HCT116 (cell line): Measurements from ENCODE around the gene MAP3K20. TPM values are rescaled to one million over a fixed set of nuclear protein-coding genes. Genes with fewer than 3 reads are reported as not detected.

Experiments
- ATAC-seq: fragments of 200-7000 bp; cut with Tn5 transposase; 2 replicates; pipeline ENCODE4 v1.9.1; 2020; ENCODE audit warnings: mild to moderate bottlenecking, moderate library complexity
- BruUV-seq: library from RNA; stranded (reverse); fragments of 400-500 nt; replicated peaks from 2 replicates; lab custom pipeline; 2021; lab: Mats Ljungman, UMichigan
- CTCF ChIA-PET: fragments of 300-600 bp; sonication (Branson Sonifier 250); formaldehyde crosslinking; loops from one replicate; lab custom pipeline; 2021; ENCODE audit warnings: antibody characterized with exemption; lab: Charles Lee
- POLR2A ChIA-PET: fragments of 300-600, 350-600 bp; sonication (Branson Sonifier 250); formaldehyde crosslinking; loops from one replicate; lab custom pipeline; 2021; ENCODE audit warnings: antibody characterized with exemption; lab: Charles Lee
- RAD21 ChIA-PET, 2 experiments: fragments of 300-600 bp; sonication (Branson Sonifier 250); formaldehyde crosslinking; loops; one replicate each; lab custom pipeline; 2023; ENCODE audit warnings: low total read pairs in 2 of 2; ENCODE audit not compliant: uncharacterized antibody in 2 of 2, unreplicated experiment in 2 of 2, low non-redundant PET in 1 of 2; lab: Charles Lee
- DNase-seq: peaks from one replicate; pipeline ENCODE4 v3.0.0-alpha.2; 2010; ENCODE audit warnings: low read depth, low spot score
- H2AFZ ChIP-seq: fragments of 200-600 bp; shearing (Covaris generic), sonication (generic); 2 replicates; pipeline ENCODE4 v1.6.1; 2017; ENCODE audit warnings: low read depth, mixed run types, mixed read lengths, antibody characterized with exemption, low read length; ENCODE audit not compliant: poor library complexity, severe bottlenecking
- H3K27ac ChIP-seq: 2 replicates; pipeline ENCODE4 v1.5.1; 2012; ENCODE audit warnings: low read depth, low read length
- H3K27me3 ChIP-seq: fragments of 200-600 bp; sonication (generic); 2 replicates; pipeline ENCODE4 v1.6.1; 2016; ENCODE audit warnings: mixed run types, low read length, mixed read lengths; ENCODE audit not compliant: insufficient read depth
- H3K36me3 ChIP-seq, 2 experiments: fragments of 200-500 bp in 1 of 2; fragments of 200-600 bp in 1 of 2; sonication (Bioruptor generic) in 1 of 2; sonication (generic) in 1 of 2; 2 replicates each; pipeline versions ENCODE4 v1.5.1 to v1.6.1; 2014 to 2016; ENCODE audit warnings: low read length in 2 of 2, inconsistent platforms in 1 of 2, mixed read lengths in 1 of 2, mixed run types in 1 of 2; ENCODE audit not compliant: insufficient read depth in 2 of 2, control insufficient read depth in 1 of 2
- H3K4me1 ChIP-seq, 2 experiments: fragments of 200-600 bp in 1 of 2; sonication (generic) in 1 of 2; 2 replicates each; pipeline versions ENCODE4 v1.5.1 to v1.6.1; 2012 to 2017; ENCODE audit warnings: low read length in 2 of 2, inconsistent platforms in 1 of 2, mild to moderate bottlenecking in 1 of 2, mixed read lengths in 1 of 2, mixed run types in 1 of 2, moderate library complexity in 1 of 2; ENCODE audit not compliant: insufficient read depth in 2 of 2, control insufficient read depth in 1 of 2
- H3K4me2 ChIP-seq: fragments of 200-600 bp; sonication (generic); 2 replicates; pipeline ENCODE4 v1.6.1; 2017; ENCODE audit warnings: mixed run types, low read length, mixed read lengths
- H3K4me3 ChIP-seq, 2 experiments: fragments of 200-600 bp in 1 of 2; sonication (generic) in 1 of 2; replicated peaks in 1 of 2; 2 replicates each; pipeline ENCODE4 v1.5.1; 2011 to 2016; ENCODE audit warnings: low read length in 2 of 2, control low read depth in 1 of 2, low read depth in 1 of 2, mild to moderate bottlenecking in 1 of 2, mixed read lengths in 1 of 2, mixed run types in 1 of 2
- H3K79me2 ChIP-seq: fragments of 200-600 bp; sonication (generic); 2 replicates; pipeline ENCODE4 v1.6.1; 2017; ENCODE audit warnings: mild to moderate bottlenecking, mixed run types, low read length, moderate library complexity, mixed read lengths; ENCODE audit not compliant: insufficient read depth
- H3K9ac ChIP-seq: fragments of 200-600 bp; sonication (generic); 2 replicates; pipeline ENCODE4 v1.6.1; 2016; ENCODE audit warnings: low read length, mixed read lengths
- H3K9me2 ChIP-seq: fragments of 200-600 bp; sonication (generic), shearing (Covaris generic); 2 replicates; pipeline ENCODE4 v1.6.1; 2017; ENCODE audit warnings: mixed run types, mild to moderate bottlenecking, moderate library complexity; ENCODE audit not compliant: insufficient read depth
- H3K9me3 ChIP-seq, 2 experiments: fragments of 200-500 bp in 1 of 2; fragments of 200-600 bp in 1 of 2; sonication (Bioruptor generic) in 1 of 2; sonication (generic) in 1 of 2; 2 replicates each; pipeline ENCODE4 v1.6.1; 2014 to 2017; ENCODE audit warnings: low read length in 2 of 2, mixed read lengths in 2 of 2, inconsistent platforms in 1 of 2, low read depth in 1 of 2, mild to moderate bottlenecking in 1 of 2, mixed run types in 1 of 2, moderate library complexity in 1 of 2; ENCODE audit not compliant: control insufficient read depth in 1 of 2, insufficient read depth in 1 of 2
- H4K20me1 ChIP-seq: fragments of 200-600 bp; sonication (generic), shearing (Covaris generic); 2 replicates; pipeline ENCODE4 v1.6.1; 2017; ENCODE audit warnings: mixed run types, mild to moderate bottlenecking, moderate library complexity; ENCODE audit not compliant: insufficient read depth
- CBX3 ChIP-seq: IDR thresholded peaks from 2 replicates; pipeline ENCODE4 v1.6.1; 2012; ENCODE audit warnings: low read depth
- ELF1 ChIP-seq: IDR thresholded peaks from 2 replicates; pipeline ENCODE4 v1.6.1; 2012; ENCODE audit warnings: low read depth, borderline replicate concordance
- EZH2 ChIP-seq: fragments of 200-600 bp; sonication (generic); IDR thresholded peaks from 2 replicates; pipeline ENCODE4 v1.6.1; 2017; ENCODE audit warnings: antibody characterized with exemption, mixed run types
- JUND ChIP-seq: IDR thresholded peaks from 2 replicates; pipeline ENCODE4 v1.6.1; 2012
- POLR2A ChIP-seq: IDR thresholded peaks from 2 replicates; pipeline ENCODE4 v1.7.0; 2011; ENCODE audit warnings: borderline replicate concordance; ENCODE audit not compliant: insufficient read depth, insufficient read length; ENCODE audit errors: extremely low read depth
- RAD21 ChIP-seq: IDR thresholded peaks from 2 replicates; pipeline ENCODE4 v1.6.1; 2012; ENCODE audit warnings: low read depth, mild to moderate bottlenecking
- REST ChIP-seq: IDR thresholded peaks from 2 replicates; pipeline ENCODE4 v1.6.1; 2012; ENCODE audit warnings: low read depth
- SIN3A ChIP-seq: IDR thresholded peaks from 2 replicates; pipeline ENCODE4 v1.6.1; 2012; ENCODE audit warnings: low read depth
- SP1 ChIP-seq: IDR thresholded peaks from 2 replicates; pipeline ENCODE4 v1.6.1; 2012; ENCODE audit warnings: low read depth
- SRF ChIP-seq: IDR thresholded peaks from 2 replicates; pipeline ENCODE4 v1.6.1; 2012; ENCODE audit warnings: low read depth
- TCF7L2 ChIP-seq: IDR thresholded peaks from 2 replicates; pipeline ENCODE4 v1.7.0; 2011; ENCODE audit warnings: borderline replicate concordance, inconsistent platforms; ENCODE audit not compliant: insufficient read depth, insufficient read length; ENCODE audit errors: extremely low read depth
- ZNF274 ChIP-seq: fragments of 200-500 bp; sonication (Bioruptor generic); IDR thresholded peaks from 2 replicates; pipeline ENCODE4 v1.6.1; 2014; ENCODE audit warnings: mild to moderate bottlenecking, low read depth, low read length, inconsistent platforms
- intact Hi-C: fragments of 100-400 bp; cut with micrococcal nuclease; formaldehyde crosslinking; loops from 2 replicates; pipeline ENCODE4 v1.10.0; 2022
- total RNA-seq: library from RNA; stranded (reverse); gene quantifications from one replicate; pipeline ENCODE4 v1.2.1, GENCODE V29; 2021; ENCODE audit not compliant: unreplicated experiment

The MAP3K20 gene
- total RNA-seq, 1 experiment from 2014 or later = 40.0 TPM

- no peak overlapping the region for H2AFZ ChIP-seq
- no peaks in the 10 kb centered on the region for H3K79me2 ChIP-seq
- H3K4me1 ChIP-seq = peaks cover 3 to 5% of the 10 kb centered on the region in 2 experiments; a peak in 3 of 4 replicates
- ATAC-seq = no peak
- H3K27ac ChIP-seq = no peak overlapping the region
- H3K27me3 ChIP-seq = no peaks in the 10 kb centered on the region
- H3K4me3 ChIP-seq = no peak overlapping the region
- RAD21 ChIA-PET = no interaction called here
- POLR2A ChIA-PET = no interaction called here
- DNase-seq = no peak
- intact Hi-C loops = no loop called here
- no peak overlapping the region for H3K9ac ChIP-seq
- H3K4me2 ChIP-seq = no peak overlapping the region
- H4K20me1 ChIP-seq = no peaks in the 10 kb centered on the region
- CTCF ChIA-PET = no interaction called here
- no TSS peak for BruUV-seq
- 0 out of 4 replicates have a peak, but pooled peaks cover 0 to 3% of the 10 kb centered on the region in 2 experiments for H3K36me3 ChIP-seq
- TF ChIP-seq REST = no peak
- no peak for TF ChIP-seq JUND
- no peak for TF ChIP-seq POLR2A
- no peak for TF ChIP-seq SRF
- no peak for TF ChIP-seq TCF7L2
- TF ChIP-seq ZNF274 = no peak
- no peak for TF ChIP-seq CBX3
- TF ChIP-seq ELF1 = no peak
- TF ChIP-seq RAD21 = no peak
- no peak for TF ChIP-seq SIN3A
- no peak for TF ChIP-seq SP1
- TF ChIP-seq EZH2 = no peak
- H3K9me2 ChIP-seq = no peaks in the 10 kb centered on the region
- no peaks in the 10 kb centered on the region for H3K9me3 ChIP-seq
Measured at GRCh38 chr2:173196638-173197037, 121.0 kb downstream of the MAP3K20 start.
